Measurements from ENCODE around the gene CORO2B.

Gene CORO2B

GRCh38 chr15:68709876-68710275, 131.1 kb downstream of the CORO2B start:
- no peak for DNase-seq

- no peak for DNase-seq
These were observed 131.7 kb downstream of the CORO2B start for GRCh38 chr15:68710536-68710935.

- DNase-seq = no peak
These were observed 132.6 kb downstream of the CORO2B start for GRCh38 chr15:68711406-68711805.

GRCh38 chr15:68712886-68713285, 134.1 kb downstream of the CORO2B start:
- DNase-seq = no peak

- DNase-seq = no peak
These were observed 135.1 kb downstream of the CORO2B start for GRCh38 chr15:68713874-68714273.

- DNase-seq = no peak
These were observed 136.3 kb downstream of the CORO2B start for GRCh38 chr15:68715111-68715510.

- no peak for DNase-seq
These were observed 139.2 kb downstream of the CORO2B start for GRCh38 chr15:68717951-68718350.

- no peak for DNase-seq
These were observed 139.7 kb downstream of the CORO2B start for GRCh38 chr15:68718468-68718867.

GRCh38 chr15:68719051-68719450, 140.3 kb downstream of the CORO2B start:
- DNase-seq = no peak

GRCh38 chr15:68719672-68720071, 140.9 kb downstream of the CORO2B start:
- no peak for DNase-seq

GRCh38 chr15:68721886-68722285, 143.1 kb downstream of the CORO2B start:
- no peak for DNase-seq

- DNase-seq = no peak
These were observed 146.9 kb downstream of the CORO2B start for GRCh38 chr15:68725736-68726135.

- no peak for DNase-seq
These were observed 147.5 kb downstream of the CORO2B start for GRCh38 chr15:68726246-68726645.

GRCh38 chr15:68729789-68730411, 151.1 kb downstream of the CORO2B start:
- no peak for DNase-seq

GRCh38 chr15:68730471-68730919, 151.7 kb downstream of the CORO2B start:
- DNase-seq = no peak

- no peak for DNase-seq
These were observed 152.4 kb downstream of the CORO2B start for GRCh38 chr15:68730976-68731897.

- no peak for DNase-seq
These were observed 153.7 kb downstream of the CORO2B start for GRCh38 chr15:68732451-68732850.

- no peak for DNase-seq
These were observed 154.9 kb downstream of the CORO2B start for GRCh38 chr15:68733666-68734065.

- no peak for DNase-seq
These were observed 155.6 kb downstream of the CORO2B start for GRCh38 chr15:68734352-68734751.

- DNase-seq = no peak
These were observed 156.1 kb downstream of the CORO2B start for GRCh38 chr15:68734881-68735280.

GRCh38 chr15:68735610-68736009, 156.8 kb downstream of the CORO2B start:
- no peak for DNase-seq

- no peak for DNase-seq
These were observed 160.7 kb downstream of the CORO2B start for GRCh38 chr15:68739390-68740080.

- DNase-seq = no peak
These were observed 164.5 kb downstream of the CORO2B start for GRCh38 chr15:68743256-68743655.

- DNase-seq = no peak
These were observed 170.6 kb downstream of the CORO2B start for GRCh38 chr15:68749365-68749764.

Measured in NCI-H2081 treated with DMSO at 0.1 percent for 48 hours (cell line).